ENCODE measurements around the gene PCSK1N.

The PCSK1N gene

GRCh38 chrX:48786825-48787504 lies 48.4 kb downstream of the PCSK1N start:
- TF ChIP-seq CTCF (IDR thresholded peaks at IDR 0.05; ENCODE audit: low read depth, low read length): no peak
- DNase-seq (ENCODE audit: extremely low read depth, low read depth): no peak

GRCh38 chrX:48786341-48786800 lies 49.0 kb downstream of the PCSK1N start, which contains the start of gene GATA1:
TSS of gene GATA1 (plus strand) at chrX:48786590. CDS start at chrX:48791110, 4,520 bp downstream.
- TF ChIP-seq CTCF (IDR thresholded peaks at IDR 0.05; ENCODE audit: low read depth, low read length): no peak
- DNase-seq (ENCODE audit: extremely low read depth, low read depth): no peak

GRCh38 chrX:48785540-48786214 lies 49.7 kb downstream of the PCSK1N start:
- no peak for DNase-seq (ENCODE audit: extremely low read depth, low read depth)
- no peak for TF ChIP-seq CTCF (IDR thresholded peaks at IDR 0.05; ENCODE audit: low read depth, low read length)

GRCh38 chrX:48785186-48785539 lies 50.2 kb downstream of the PCSK1N start:
- TF ChIP-seq CTCF (IDR thresholded peaks at IDR 0.05; ENCODE audit: low read depth, low read length): no peak
- no peak for DNase-seq (ENCODE audit: extremely low read depth, low read depth)

GRCh38 chrX:48784726-48785125 lies 50.7 kb downstream of the PCSK1N start:
- TF ChIP-seq CTCF (IDR thresholded peaks at IDR 0.05; ENCODE audit: low read depth, low read length): no peak
- DNase-seq (ENCODE audit: extremely low read depth, low read depth): no peak

- TF ChIP-seq CTCF (IDR thresholded peaks at IDR 0.05; ENCODE audit: low read depth, low read length): no peak
Measured at GRCh38 chrX:48782795-48783194, 52.6 kb downstream of the PCSK1N start.

GRCh38 chrX:48782216-48782615 lies 53.2 kb downstream of the PCSK1N start:
- no peak for TF ChIP-seq CTCF (IDR thresholded peaks at IDR 0.05; ENCODE audit: low read depth, low read length)
- DNase-seq (ENCODE audit: extremely low read depth, low read depth): no peak

More at GRCh38 chrX:48782795-48783194, 52.6 kb downstream of the PCSK1N start:
- DNase-seq (ENCODE audit: extremely low read depth, low read depth): no peak

Measured in AG09319 (cell line).